Erythroblast (primary cell): ENCODE data around the gene PEX12.

ENCODE experiments used
- GATA1 ChIP-seq: IDR thresholded peaks from 2 replicates; pipeline ENCODE4 v1.6.1; 2011; ENCODE audit warnings: low read depth, mild to moderate bottlenecking, control low read depth, low read length, moderate library complexity
- POLR2A ChIP-seq: IDR thresholded peaks from 2 replicates; pipeline ENCODE4 v1.6.1; 2011; ENCODE audit warnings: mild to moderate bottlenecking, low read length

- TF ChIP-seq POLR2A, result no peak
- no peak for TF ChIP-seq GATA1
Observed at GRCh38 chr17:35614810-35615209, 36.4 kb upstream of the PEX12 start.
